ENCODE results near the gene FAM181B. TPM values are rescaled to one million over a fixed set of nuclear protein-coding genes. Genes with fewer than 3 reads are reported as not detected.

FAM181B gene
- total RNA-seq, 2 experiments from 2014 or later = 0.08 to 0.11 TPM

GRCh38 chr11:82756765-82757639, 23.3 kb upstream of the FAM181B start:
- H3K36me3 ChIP-seq (ENCODE audit: insufficient read depth, low read length) = no peaks in the 10 kb centered on the region
- no peaks in the 10 kb centered on the region for H3K9me3 ChIP-seq (ENCODE audit: control insufficient read depth in 1 of 2, insufficient read depth in 1 of 2, low read length in 2 of 2)
- peak in 3 of 14 experiments; percentile 9 to 22 (median 10) for DNase-seq
- Mint-ChIP-seq H3K27me3 (no peaks in the 10 kb centered on the region), H3K9me3 (no peaks in the 10 kb centered on the region), H3K4me3 (peak overlapping the region; percentile 26), H3K36me3 (ENCODE audit: low read depth) (no peaks in the 10 kb centered on the region), H3K27ac (peak overlapping the region; percentile 73), H3K4me1 (ENCODE audit: low read depth) (peaks cover 28% of the 10 kb centered on the region)
- intact Hi-C loops (cut with DNase I, micrococcal nuclease) = no loop called here
- no peak overlapping the region for H3K27ac ChIP-seq (ENCODE audit: low read depth in 1 of 2, low read length in 2 of 2)
- H3K4me1 ChIP-seq (ENCODE audit: insufficient read depth, low read length) = peaks cover 13% of the 10 kb centered on the region
- peak; percentile 43 for ATAC-seq (ENCODE audit: poor library complexity)
- ChIA-PET CTCF (no interaction called here), POLR2A (interaction anchor here (1.3 to 2.5 kb wide), 2 partner anchors 8 to 144 kb away, joined by 3 to 9 read pairs; partner anchors contain the start of genes DDIAS and PRCP)
- TF ChIP-seq CTCF (IDR thresholded peaks at IDR 0.05) = no peak
- peak overlapping the region; percentile 24 for H3K4me3 ChIP-seq (ENCODE audit: low read length)
- no peaks in the 10 kb centered on the region for H3K27me3 ChIP-seq (ENCODE audit: control insufficient read depth in 1 of 2, insufficient read depth in 2 of 2, low read length in 2 of 2)

- DNase-seq (no peak), ATAC-seq (ENCODE audit: poor library complexity) (no peak)
- no peak overlapping the region for H3K4me3 ChIP-seq (ENCODE audit: low read length)
- peaks cover 51% of the 10 kb centered on the region for H3K4me1 Mint-ChIP-seq (ENCODE audit: low read depth)
- H3K27ac Mint-ChIP-seq = no peak overlapping the region
- ChIA-PET CTCF (no interaction called here), POLR2A (no interaction called here)
- no peak overlapping the region for H3K27ac ChIP-seq (ENCODE audit: low read depth in 1 of 2, low read length in 2 of 2)
- peaks cover 28% of the 10 kb centered on the region for H3K4me1 ChIP-seq (ENCODE audit: insufficient read depth, low read length)
- H3K36me3 Mint-ChIP-seq (ENCODE audit: low read depth) = no peaks in the 10 kb centered on the region
- H3K9me3 ChIP-seq (ENCODE audit: control insufficient read depth in 1 of 2, insufficient read depth in 1 of 2, low read length in 2 of 2) = no peaks in the 10 kb centered on the region
- H3K27me3 Mint-ChIP-seq = no peaks in the 10 kb centered on the region
- no peaks in the 10 kb centered on the region for H3K36me3 ChIP-seq (ENCODE audit: insufficient read depth, low read length)
- TF ChIP-seq CTCF (IDR thresholded peaks at IDR 0.05) = no peak
- no peaks in the 10 kb centered on the region for H3K9me3 Mint-ChIP-seq
- H3K4me3 Mint-ChIP-seq = no peak overlapping the region
- no peaks in the 10 kb centered on the region for H3K27me3 ChIP-seq (ENCODE audit: control insufficient read depth in 1 of 2, insufficient read depth in 2 of 2, low read length in 2 of 2)
- intact Hi-C loops (cut with DNase I, micrococcal nuclease) = no loop called here
Measured at GRCh38 chr11:82754410-82754809, 20.7 kb upstream of the FAM181B start.

- Mint-ChIP-seq H3K9me3 (no peaks in the 10 kb centered on the region), H3K4me3 (no peak overlapping the region), H3K27me3 (no peaks in the 10 kb centered on the region), H3K4me1 (ENCODE audit: low read depth) (peaks cover 51% of the 10 kb centered on the region), H3K27ac (no peak overlapping the region), H3K36me3 (ENCODE audit: low read depth) (no peaks in the 10 kb centered on the region)
- ATAC-seq (ENCODE audit: poor library complexity) (no peak), DNase-seq (no peak)
- intact Hi-C loops (cut with DNase I, micrococcal nuclease) = no loop called here
- no peaks in the 10 kb centered on the region for H3K27me3 ChIP-seq (ENCODE audit: control insufficient read depth in 1 of 2, insufficient read depth in 2 of 2, low read length in 2 of 2)
- H3K9me3 ChIP-seq (ENCODE audit: control insufficient read depth in 1 of 2, insufficient read depth in 1 of 2, low read length in 2 of 2) = no peaks in the 10 kb centered on the region
- peaks cover 28% of the 10 kb centered on the region for H3K4me1 ChIP-seq (ENCODE audit: insufficient read depth, low read length)
- no peak for TF ChIP-seq CTCF (IDR thresholded peaks at IDR 0.05)
- ChIA-PET CTCF (no interaction called here), POLR2A (no interaction called here)
- no peaks in the 10 kb centered on the region for H3K36me3 ChIP-seq (ENCODE audit: insufficient read depth, low read length)
- no peak overlapping the region for H3K27ac ChIP-seq (ENCODE audit: low read depth in 1 of 2, low read length in 2 of 2)
- no peak overlapping the region for H3K4me3 ChIP-seq (ENCODE audit: low read length)
Measured at GRCh38 chr11:82753921-82754320, 20.3 kb upstream of the FAM181B start.
